Esophagus (tissue), 2 donors: ENCODE results near the gene CDCA3. TPM values are rescaled to one million over a fixed set of nuclear protein-coding genes. Genes with fewer than 3 reads are reported as not detected.
"Not testable (repeated sequence)": the region's sequence is repeated elsewhere in the genome, so short reads cannot be mapped to it uniquely, and the experiment has no call there.

Experiments used
- H3K27ac ChIP-seq, 2 donors: one replicate each; pipeline ENCODE4 v1.5.1; 2013; ENCODE audit warnings: low read depth in 2 of 2, mild to moderate bottlenecking in 2 of 2, inconsistent platforms in 1 of 2, low read length in 1 of 2, moderate library complexity in 1 of 2
- H3K27me3 ChIP-seq, 2 donors: one replicate each; pipeline ENCODE4 v1.6.1; 2013; ENCODE audit warnings: low read length in 2 of 2, control low read depth in 1 of 2, mild to moderate bottlenecking in 1 of 2; ENCODE audit not compliant: insufficient read depth in 2 of 2, control insufficient read depth in 1 of 2
- H3K36me3 ChIP-seq, 2 donors: one replicate each; pipeline ENCODE4 v1.6.1; 2013; ENCODE audit warnings: low read length in 1 of 2; ENCODE audit not compliant: control insufficient read depth in 2 of 2, insufficient read depth in 2 of 2
- H3K4me1 ChIP-seq, 2 donors: one replicate each; pipeline ENCODE4 v1.6.1; 2013; ENCODE audit warnings: low read length in 1 of 2; ENCODE audit not compliant: control insufficient read depth in 2 of 2, insufficient read depth in 2 of 2
- H3K4me3 ChIP-seq, 2 donors: one replicate each; pipeline ENCODE4 v1.5.1; 2013; ENCODE audit warnings: low read length in 2 of 2, mild to moderate bottlenecking in 2 of 2, low read depth in 1 of 2, moderate library complexity in 1 of 2
- H3K9me3 ChIP-seq, 2 donors: one replicate each; pipeline ENCODE4 v1.6.1; 2013; ENCODE audit warnings: mild to moderate bottlenecking in 2 of 2, low read depth in 1 of 2, low read length in 1 of 2, moderate library complexity in 1 of 2; ENCODE audit not compliant: control insufficient read depth in 2 of 2, insufficient read depth in 1 of 2
- WGBS, 2 donors: extraction: QIAGEN DNeasy Blood & Tissue Kit; methylation state at CpG; one replicate each; pipeline ENCODE4 v1.1.7; 2013; 5-methylcytosine and 5-hydroxymethylcytosine counted together
- polyA plus RNA-seq, 2 donors: library from polyadenylated mRNA; stranded (reverse); fragments of 200-250 nt; gene quantifications; one replicate each; pipeline ENCODE4 v1.2.3, GENCODE V29; 2013
- donor health status: healthy with polysubstance abuse.
- donor health status: Bipolar disorder and iron deficiency.

The CDCA3 gene
- polyA plus RNA-seq, 2 donors, result 14.6 to 19.3 TPM

GRCh38 chr12:6874015-6874368, 22.9 kb upstream of the CDCA3 start:
- 47 to 53% methylated on average over 9 of the region's 9 CpGs for WGBS, 2 donors
- H3K9me3 ChIP-seq, H3K27me3 ChIP-seq: not testable (repeated sequence)
- H3K36me3 ChIP-seq, result peaks cover 5 to 22% of the 10 kb centered on the region in 2 donors
- H3K27ac ChIP-seq, result peak overlapping the region; percentile 92 to 97
- H3K4me3 ChIP-seq, result peak overlapping the region in 1 of 2 donors; percentile 80
- H3K4me1 ChIP-seq, result peaks cover 3 to 22% of the 10 kb centered on the region in 2 donors

- peaks cover 3 to 28% of the 10 kb centered on the region in 2 donors for H3K4me1 ChIP-seq
- no peaks in the 10 kb centered on the region for H3K27me3 ChIP-seq
- H3K4me3 ChIP-seq, result peak within 1 kb of the TSS; percentile 69 to 80
- H3K36me3 ChIP-seq, result peaks cover 5 to 24% of the 10 kb centered on the region in 2 donors
- WGBS, 2 donors, result 0 to 1% methylated on average over 58 to 66 of the region's 66 CpGs
- H3K27ac ChIP-seq, result peak within 1 kb of the TSS; percentile 92 to 97
- H3K9me3 ChIP-seq, result no peaks in the 10 kb centered on the region
Measured at GRCh38 chr12:6873094-6874014, 22.3 kb upstream of the CDCA3 start, which contains the start of gene SPSB2. TSS of gene SPSB2 (minus strand) at chr12:6873303. CDS start at chr12:6872901, 402 bp downstream.

- Histone ChIP-seq H3K4me3 (peak overlapping the region; percentile 69 to 80), H3K4me1 (peaks cover 3 to 29% of the 10 kb centered on the region in 2 donors), H3K9me3 (no peaks in the 10 kb centered on the region), H3K27me3 (no peaks in the 10 kb centered on the region), H3K27ac (peak overlapping the region; percentile 92 to 97), H3K36me3 (peaks cover 5 to 24% of the 10 kb centered on the region in 2 donors)
- WGBS, 2 donors, result 1 to 2% methylated on average over 31 to 40 of the region's 40 CpGs
Measured at GRCh38 chr12:6872073-6873048, 21.3 kb upstream of the CDCA3 start.

- Histone ChIP-seq H3K9me3 (no peaks in the 10 kb centered on the region), H3K4me3 (no peak overlapping the region), H3K36me3 (peaks cover 5 to 24% of the 10 kb centered on the region in 2 donors), H3K27ac (peak overlapping the region; percentile 40 to 97), H3K4me1 (peaks cover 3 to 33% of the 10 kb centered on the region in 2 donors), H3K27me3 (no peaks in the 10 kb centered on the region)
- 63 to 67% methylated on average over 12 of the region's 12 CpGs for WGBS, 2 donors
Measured at GRCh38 chr12:6871052-6871957, 20.2 kb upstream of the CDCA3 start.

- H3K4me3 ChIP-seq, result not testable (repeated sequence)
Measured at GRCh38 chr12:6870304-6870703, 19.2 kb upstream of the CDCA3 start.

GRCh38 chr12:6869049-6870021, 18.2 kb upstream of the CDCA3 start:
- Histone ChIP-seq H3K4me3 (peak overlapping the region; percentile 84 to 96), H3K36me3 (peaks cover 8 to 35% of the 10 kb centered on the region in 2 donors), H3K27me3 (no peaks in the 10 kb centered on the region), H3K27ac (peak overlapping the region in 1 of 2 donors; percentile 51), H3K4me1 (peaks cover 3 to 33% of the 10 kb centered on the region in 2 donors), H3K9me3 (no peaks in the 10 kb centered on the region)
- WGBS, 2 donors, result 24 to 26% methylated on average over 12 of the region's 12 CpGs

More at GRCh38 chr12:6870304-6870703, 19.2 kb upstream of the CDCA3 start:
- peak overlapping the region in 1 of 2 donors; percentile 51 for H3K27ac ChIP-seq
- H3K9me3 ChIP-seq, H3K27me3 ChIP-seq: not testable (repeated sequence)
- H3K4me1 ChIP-seq, result peaks cover 3 to 33% of the 10 kb centered on the region in 2 donors
- peaks cover 5 to 27% of the 10 kb centered on the region in 2 donors for H3K36me3 ChIP-seq
- 43 to 67% methylated on average over 4 of the region's 4 CpGs for WGBS, 2 donors

GRCh38 chr12:6868211-6869048, 17.3 kb upstream of the CDCA3 start:
- peaks cover 8 to 37% of the 10 kb centered on the region in 2 donors for H3K36me3 ChIP-seq
- H3K27me3 ChIP-seq, result no peaks in the 10 kb centered on the region
- H3K4me1 ChIP-seq, result peaks cover 3 to 29% of the 10 kb centered on the region in 2 donors
- H3K27ac ChIP-seq, result peak overlapping the region; percentile 93 to 95
- peak overlapping the region; percentile 84 to 96 for H3K4me3 ChIP-seq
- no peaks in the 10 kb centered on the region for H3K9me3 ChIP-seq
- 7 to 10% methylated on average over 22 of the region's 22 CpGs for WGBS, 2 donors
